Activated naive CD4-positive, alpha-beta T cell treated with anti-CD3 and anti-CD28 coated beads, Interleukin-2, amount 50 U/mL, for 72 hours (primary cell): ENCODE data around the gene ACTMAP. TPM values are rescaled to one million over a fixed set of nuclear protein-coding genes. Genes with fewer than 3 reads are reported as not detected.
"Not testable (repeated sequence)": the region's sequence is repeated elsewhere in the genome, so short reads cannot be mapped to it uniquely, and the experiment has no call there.

Experiments used
- ATAC-seq, 2 donors: fragments of 150-1000 bp; cut with Tn5 transposase; 2 replicates each; pipeline ENCODE4 v1.10.0; 2021; ENCODE audit warnings: mild to moderate bottlenecking in 2 of 2, moderate library complexity in 2 of 2
- DNase-seq, 2 donors: peaks; one replicate each; pipeline ENCODE4 v3.0.0; 2021 to 2022; ENCODE audit warnings: low spot score in 2 of 2
- H3K27ac Mint-ChIP-seq, 2 donors: one replicate each; pipeline ENCODE4 v1.8.0; 2022; ENCODE audit warnings: mild to moderate bottlenecking in 2 of 2, mixed read lengths in 2 of 2
- H3K36me3 Mint-ChIP-seq, 2 donors: one replicate each; pipeline ENCODE4 v1.8.0; 2022; ENCODE audit warnings: mixed read lengths in 2 of 2
- H3K9me3 Mint-ChIP-seq, 2 donors: one replicate each; pipeline ENCODE4 v1.8.0; 2022; ENCODE audit warnings: mixed read lengths in 2 of 2
- total RNA-seq, 2 donors: library from RNA; stranded (reverse); gene quantifications; one replicate each; pipeline ENCODE4 v1.2.3, GENCODE V29; 2022

Gene ACTMAP
- total RNA-seq: 10 to 100 TPM; 21.4 to 23.2 TPM

GRCh38 chr19:40750058-40750873, at the start of gene ACTMAP:
Gene ACTMAP, minus strand, starts transcription at chr19:40750477. Its CDS starts 674 bp downstream, at chr19:40749803.
- H3K9me3 Mint-ChIP-seq: no peaks in the 10 kb centered on the region
- H3K27ac Mint-ChIP-seq: peak within 1 kb of the TSS; percentile 96 to 100
- peaks cover 36 to 39% of the 10 kb centered on the region in 2 donors for H3K36me3 Mint-ChIP-seq
- ATAC-seq: peak; percentile 88 to 90
- DNase-seq: peak; percentile 98 to 100

- Mint-ChIP-seq H3K36me3 (peaks cover 24 to 37% of the 10 kb centered on the region in 2 donors), H3K27ac (peak overlapping the region; percentile 94 to 98), H3K9me3 (no peaks in the 10 kb centered on the region)
- DNase-seq (no peak), ATAC-seq (no peak)
These were observed 49.5 kb upstream of the ACTMAP start for GRCh38 chr19:40799558-40800338.

GRCh38 chr19:40798683-40799557, 48.6 kb upstream of the ACTMAP start, which contains the start of gene EGLN2:
Gene EGLN2, plus strand, starts transcription at chr19:40799191. Its CDS starts 1,382 bp downstream, at chr19:40800573.
- ATAC-seq: peak; percentile 87 to 89
- Mint-ChIP-seq H3K36me3 (peaks cover 24 to 32% of the 10 kb centered on the region in 2 donors), H3K27ac (peak within 1 kb of the TSS; percentile 98 to 99), H3K9me3 (no peaks in the 10 kb centered on the region)
- DNase-seq: peak; percentile 100

GRCh38 chr19:40797963-40798682, 47.8 kb upstream of the ACTMAP start:
- DNase-seq: peak; percentile 69 to 77
- ATAC-seq: peak; percentile 52 to 66
- peak overlapping the region; percentile 98 to 99 for H3K27ac Mint-ChIP-seq
- H3K36me3 Mint-ChIP-seq: peaks cover 24 to 31% of the 10 kb centered on the region in 2 donors
- no peaks in the 10 kb centered on the region for H3K9me3 Mint-ChIP-seq

- Mint-ChIP-seq H3K9me3 (no peaks in the 10 kb centered on the region), H3K27ac (peak overlapping the region in 1 of 2 donors; percentile 98), H3K36me3 (peaks cover 24 to 28% of the 10 kb centered on the region in 2 donors)
- DNase-seq: no peak
- no peak for ATAC-seq
These were observed 47.1 kb upstream of the ACTMAP start for GRCh38 chr19:40797166-40797962.

- Mint-ChIP-seq H3K36me3 (peaks cover 0 to 12% of the 10 kb centered on the region in 2 donors), H3K27ac (peak overlapping the region in 1 of 2 donors; percentile 66), H3K9me3 (no peaks in the 10 kb centered on the region)
- ATAC-seq: peak in 1 of 2 donors; percentile 27
- DNase-seq: no peak
These were observed 41.7 kb upstream of the ACTMAP start for GRCh38 chr19:40791996-40792395.

GRCh38 chr19:40791349-40791748, 41.1 kb upstream of the ACTMAP start:
- Mint-ChIP-seq H3K27ac (peak overlapping the region; percentile 8 to 66), H3K9me3 (no peaks in the 10 kb centered on the region)

GRCh38 chr19:40786060-40787037, 36.1 kb upstream of the ACTMAP start:
- Mint-ChIP-seq H3K36me3 (peaks cover 0 to 11% of the 10 kb centered on the region in 2 donors), H3K9me3 (no peaks in the 10 kb centered on the region), H3K27ac (peak overlapping the region; percentile 48 to 67)
- DNase-seq (no peak), ATAC-seq (no peak)

More at GRCh38 chr19:40791349-40791748, 41.1 kb upstream of the ACTMAP start:
- ATAC-seq: no peak
- DNase-seq: no peak
- H3K36me3 Mint-ChIP-seq: peaks cover 0 to 12% of the 10 kb centered on the region in 2 donors

GRCh38 chr19:40785526-40785925, 35.2 kb upstream of the ACTMAP start:
- ATAC-seq (peak; percentile 31 to 76), DNase-seq (no peak)
- Mint-ChIP-seq H3K27ac (peak overlapping the region; percentile 33 to 48), H3K36me3 (peaks cover 0 to 7% of the 10 kb centered on the region in 2 donors), H3K9me3 (no peaks in the 10 kb centered on the region)

- ATAC-seq, H3K36me3 Mint-ChIP-seq, H3K9me3 Mint-ChIP-seq, H3K27ac Mint-ChIP-seq, DNase-seq: not testable (repeated sequence)
These were observed 33.9 kb upstream of the ACTMAP start for GRCh38 chr19:40784146-40784545.

GRCh38 chr19:40783711-40784110, 33.4 kb upstream of the ACTMAP start:
- no peak for DNase-seq
- Mint-ChIP-seq H3K36me3 (no peaks in the 10 kb centered on the region), H3K9me3 (no peaks in the 10 kb centered on the region), H3K27ac (no peak overlapping the region)
- ATAC-seq: no peak

- DNase-seq: no peak
- no peak for ATAC-seq
- Mint-ChIP-seq H3K9me3 (no peaks in the 10 kb centered on the region), H3K36me3 (no peaks in the 10 kb centered on the region), H3K27ac (peak overlapping the region in 1 of 2 donors; percentile 96)
These were observed 30.9 kb upstream of the ACTMAP start for GRCh38 chr19:40781140-40781539.

GRCh38 chr19:40780582-40780981, 30.3 kb upstream of the ACTMAP start:
- Mint-ChIP-seq H3K36me3 (no peaks in the 10 kb centered on the region), H3K9me3 (no peaks in the 10 kb centered on the region), H3K27ac (peak overlapping the region; percentile 50 to 96)
- no peak for ATAC-seq
- no peak for DNase-seq

GRCh38 chr19:40778706-40779284, 28.5 kb upstream of the ACTMAP start:
- Mint-ChIP-seq H3K36me3 (no peaks in the 10 kb centered on the region), H3K9me3 (no peaks in the 10 kb centered on the region), H3K27ac (peak overlapping the region; percentile 96 to 98)
- ATAC-seq: peak in 1 of 2 donors; percentile 8
- DNase-seq: no peak
